ENCODE measurements around the gene CFAP45.

GRCh38 chr1:159866905-159867663 is 32.9 kb downstream of the CFAP45 start:
- TF ChIP-seq TAF1 (IDR thresholded peaks at IDR 0.05; ENCODE audit: borderline replicate concordance, insufficient read depth, low read length) (no peak), SIN3A (IDR thresholded peaks at IDR 0.05; ENCODE audit: borderline replicate concordance, insufficient read depth, low read length) (no peak), POLR2AphosphoS5 (IDR thresholded peaks at IDR 0.05; ENCODE audit: low read depth, low read length) (no peak)
